Dermis microvascular lymphatic vessel endothelial cell (primary cell): ENCODE results near the gene GFRA1. TPM values are rescaled to one million over a fixed set of nuclear protein-coding genes. Genes with fewer than 3 reads are reported as not detected.

Experiments
- DNase-seq, 2 donors: peaks; one replicate each; pipeline versions ENCODE4 v3.0.0 to v3.0.0-alpha.2; 2010; ENCODE audit warnings: low read depth in 2 of 2
- total RNA-seq: library from RNA; depleted of rRNA; stranded (reverse); fragments of >200 nt; gene quantifications from 2 replicates; pipeline ENCODE4 v1.2.1, GENCODE V29; 2014

GFRA1 gene
- total RNA-seq, 1 donor from 2014 or later = 10.5 TPM

- DNase-seq = no peak
These were observed 109.5 kb downstream of the GFRA1 start for GRCh38 chr10:116163333-116164131.

- no peak for DNase-seq
These were observed 110.2 kb downstream of the GFRA1 start for GRCh38 chr10:116162851-116163250.

DNA sequence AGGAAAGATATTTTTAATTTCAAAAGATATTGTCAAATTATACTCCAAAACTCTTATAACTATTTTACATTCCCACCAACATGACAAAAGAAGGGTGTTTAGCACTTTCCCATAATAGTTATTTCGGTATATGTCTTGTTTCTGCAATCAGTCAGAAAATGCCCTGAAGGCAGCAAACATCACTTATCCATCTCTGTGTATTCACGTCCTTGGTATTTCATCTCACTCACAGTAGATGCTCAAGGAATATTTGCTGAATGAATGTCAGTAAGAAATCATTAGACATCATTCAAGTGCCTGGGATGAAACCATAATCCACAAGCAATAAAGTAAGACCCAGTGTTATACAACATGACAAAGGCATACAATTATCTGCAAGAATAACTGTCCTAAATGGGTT, 112.7 kb downstream of the GFRA1 start:
- DNase-seq = no peak

DNA sequence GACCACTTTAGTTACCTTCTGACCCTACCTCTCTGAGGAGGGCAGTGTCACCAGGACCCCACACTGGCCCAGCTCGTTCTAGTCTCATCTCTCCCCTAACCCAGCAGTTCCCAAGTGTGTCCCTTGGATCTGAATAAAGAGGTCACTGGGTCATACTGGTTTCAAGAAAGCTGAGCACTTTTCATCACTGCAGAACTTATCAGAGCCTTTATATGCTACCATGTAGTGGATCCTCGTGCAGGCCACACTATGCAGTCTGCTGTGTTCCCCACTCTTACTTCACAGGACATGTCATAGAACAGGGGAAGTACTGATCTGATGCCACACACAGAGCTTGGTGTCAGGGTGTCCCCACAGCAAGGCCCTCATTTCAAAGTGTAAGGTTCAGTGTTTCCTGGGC, 113.8 kb downstream of the GFRA1 start:
- no peak for DNase-seq

GRCh38 chr10:116158036-116158435, 115.0 kb downstream of the GFRA1 start:
- DNase-seq = no peak

GRCh38 chr10:116157485-116157884, 115.5 kb downstream of the GFRA1 start:
- DNase-seq = no peak

DNA sequence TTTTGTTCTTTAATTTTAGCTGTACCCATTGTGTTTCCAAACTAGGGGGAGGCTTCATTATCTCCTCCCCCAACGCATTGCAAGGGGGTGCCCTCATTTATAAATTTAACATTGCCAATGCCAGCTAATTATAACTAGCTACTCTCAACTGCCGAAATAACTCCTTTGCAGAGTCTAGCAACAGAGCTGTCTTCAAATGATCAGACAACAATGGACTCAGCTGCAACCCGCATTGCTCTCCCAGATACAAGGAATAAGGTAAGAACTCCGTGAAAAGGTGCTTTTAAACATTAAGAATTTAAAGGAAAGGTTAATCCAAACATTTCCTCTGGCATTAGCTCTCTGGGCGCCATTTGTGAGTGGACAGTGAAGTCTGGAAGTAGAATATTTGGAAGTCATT, 116.2 kb downstream of the GFRA1 start:
- no peak for DNase-seq

GRCh38 chr10:116155191-116155590, 117.8 kb downstream of the GFRA1 start:
- no peak for DNase-seq

DNA sequence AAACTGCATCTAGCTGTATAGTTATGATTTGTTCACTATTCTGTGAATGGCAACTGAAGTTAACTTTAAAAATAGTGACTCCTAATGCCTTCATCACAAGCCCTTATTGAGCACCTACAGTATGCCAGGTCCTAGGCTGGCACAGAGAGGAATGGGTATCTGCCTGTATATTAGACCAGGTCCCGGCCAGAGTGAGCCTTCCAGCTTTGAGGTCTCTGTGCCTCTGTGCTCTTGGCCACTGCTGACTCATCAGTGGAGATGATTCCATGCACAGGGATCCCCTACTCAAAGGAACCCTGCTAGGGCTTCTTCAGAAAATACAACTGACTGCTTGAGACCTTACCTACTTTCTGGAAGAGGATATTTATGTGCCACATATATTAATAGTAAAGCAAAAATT, 118.4 kb downstream of the GFRA1 start:
- no peak for DNase-seq

DNA sequence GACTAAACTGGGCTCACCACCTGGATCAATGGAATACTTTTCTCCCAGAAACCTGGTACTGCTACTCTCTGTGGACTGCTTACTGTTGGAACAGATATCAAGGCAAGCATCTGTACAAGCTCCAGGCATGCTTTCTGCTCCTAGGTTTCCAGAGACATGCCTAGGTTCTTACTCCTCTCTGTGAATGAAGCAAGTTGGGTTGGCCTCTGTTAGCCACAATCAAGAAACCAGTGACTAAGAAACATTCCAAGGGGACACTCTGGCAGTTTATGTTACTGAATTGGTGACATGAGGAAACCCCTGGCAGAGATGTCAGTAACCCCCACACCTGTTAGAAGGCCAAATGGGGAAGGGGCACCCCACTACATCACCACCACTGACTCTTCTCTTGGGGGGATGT, 121.9 kb downstream of the GFRA1 start:
- no peak for DNase-seq

- no peak for DNase-seq
These were observed 122.4 kb downstream of the GFRA1 start for GRCh38 chr10:116150606-116151005.

DNA sequence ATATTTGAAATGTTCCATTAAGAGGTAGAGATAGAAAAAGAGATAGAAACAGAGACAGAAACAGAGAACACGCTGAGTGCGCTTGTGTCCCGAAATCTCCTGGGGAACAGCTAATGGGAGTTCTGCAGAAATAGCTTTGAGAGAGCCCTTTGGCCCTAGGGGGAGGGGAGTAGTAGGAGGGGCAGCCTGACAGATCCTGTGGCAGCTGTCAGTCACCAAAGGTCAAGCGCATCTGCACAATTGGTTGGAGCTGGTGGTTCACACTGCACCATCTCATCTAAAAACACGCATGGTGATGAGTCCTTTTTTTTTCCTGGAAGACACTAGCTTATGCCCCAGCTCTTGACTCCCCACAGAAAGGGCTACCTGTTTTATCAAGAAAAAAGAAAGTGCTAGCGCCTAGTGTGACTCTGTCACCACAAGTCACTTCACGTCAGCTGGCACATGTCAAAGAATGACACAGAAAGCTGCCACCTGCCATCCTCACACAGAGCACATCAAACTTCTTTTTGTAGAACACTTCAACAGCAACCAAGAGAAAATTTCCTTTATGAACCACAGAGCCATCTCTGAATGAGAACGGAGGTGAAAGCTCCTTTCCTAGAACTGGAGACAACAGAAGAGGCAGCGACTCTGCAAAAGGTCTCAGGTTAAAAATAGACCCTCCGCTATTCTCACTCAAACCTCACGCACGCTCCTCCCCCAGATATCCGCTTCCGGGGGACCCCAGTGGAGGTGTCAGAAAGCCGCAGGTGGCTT, 125.7 kb downstream of the GFRA1 start:
- DNase-seq = no peak

GRCh38 chr10:116146372-116147140, 126.5 kb downstream of the GFRA1 start:
- DNase-seq = no peak

DNA sequence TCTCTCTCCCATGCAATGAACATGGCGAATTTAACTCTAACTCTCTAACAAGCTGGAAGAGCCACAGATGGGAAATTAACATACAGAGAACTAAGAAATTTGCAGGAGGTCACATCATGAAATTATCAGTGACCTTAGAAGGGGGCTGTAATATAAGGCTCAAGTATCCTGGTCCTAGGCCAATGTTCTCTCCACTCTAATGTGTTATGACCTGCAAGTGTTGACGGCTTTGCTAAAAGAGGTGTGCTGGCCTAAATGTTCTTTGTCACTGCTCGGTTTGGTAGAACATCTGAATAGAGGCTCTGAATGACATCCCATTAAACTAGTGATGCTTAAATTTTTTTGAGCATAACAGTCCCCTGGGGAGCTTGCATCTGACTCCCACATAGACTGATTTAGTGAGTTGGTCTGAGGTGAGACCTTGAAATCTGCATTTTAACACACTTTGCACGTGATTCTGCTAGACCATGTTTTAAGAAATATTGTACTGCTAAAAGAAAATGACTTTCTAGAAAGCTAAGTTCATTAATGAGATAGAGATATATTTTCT, 129.3 kb downstream of the GFRA1 start:
- DNase-seq = no peak

DNA sequence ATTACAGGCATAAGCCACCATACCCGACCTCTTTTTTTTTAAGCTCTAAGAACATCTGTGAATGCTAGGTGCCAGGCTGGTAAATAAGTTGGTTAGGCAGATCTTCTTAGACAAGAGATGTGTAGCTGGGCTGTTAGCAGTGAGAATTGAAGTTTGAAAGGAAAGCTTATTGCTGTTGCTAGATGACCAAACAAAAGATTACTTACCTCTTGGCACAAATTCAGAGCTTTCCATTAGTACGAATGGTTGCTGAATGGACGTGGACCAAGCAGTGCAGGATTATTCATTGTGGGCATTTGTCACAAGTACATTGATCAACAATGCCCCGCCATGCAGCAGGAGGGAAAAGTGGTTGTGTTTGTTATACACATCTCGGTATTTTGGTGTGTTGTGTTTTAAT, 131.2 kb downstream of the GFRA1 start:
- no peak for DNase-seq

- no peak for DNase-seq
These were observed 131.8 kb downstream of the GFRA1 start for GRCh38 chr10:116141246-116141645.

GRCh38 chr10:116139886-116140285, 133.1 kb downstream of the GFRA1 start:
- DNase-seq = no peak

GRCh38 chr10:116138897-116139296, 134.1 kb downstream of the GFRA1 start:
- no peak for DNase-seq

- no peak for DNase-seq
These were observed 136.7 kb downstream of the GFRA1 start for GRCh38 chr10:116136261-116136660.

- no peak for DNase-seq
These were observed 138.7 kb downstream of the GFRA1 start for GRCh38 chr10:116134322-116134721.

DNA sequence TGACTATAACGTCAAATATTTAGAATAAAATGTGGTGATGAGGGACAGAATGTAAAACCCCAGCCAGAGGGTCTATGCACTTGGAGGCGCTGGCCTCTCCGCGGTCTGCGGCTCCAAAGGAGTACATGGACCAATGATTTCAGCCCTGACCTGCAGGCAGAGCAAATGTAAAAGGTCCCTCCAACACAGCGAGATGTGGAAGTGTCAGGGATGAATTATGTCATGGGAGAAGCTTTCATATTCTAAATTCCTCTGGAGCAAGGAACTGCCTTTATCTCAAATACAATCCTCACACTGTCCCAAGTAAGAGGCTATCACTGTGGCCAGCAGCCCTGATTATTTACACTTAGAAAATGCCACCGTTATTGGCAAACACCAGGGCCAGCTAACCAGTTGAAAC, 139.4 kb downstream of the GFRA1 start:
- DNase-seq = no peak
